DND-41 (cell line): ENCODE measurements around the gene SH3RF3.

ENCODE experiments used
- ATAC-seq: fragments of 200-7000 bp; cut with Tn5 transposase; 3 replicates; pipeline ENCODE4 v1.9.1; 2021; ENCODE audit warnings: low read depth; ENCODE audit not compliant: insufficient read depth
- DNase-seq: peaks from one replicate; pipeline ENCODE4 v3.0.0-alpha.2; 2020
- H2AFZ ChIP-seq: 2 replicates; pipeline ENCODE4 v1.6.0; 2012; ENCODE audit warnings: low read depth, low read length
- H3K27ac ChIP-seq: 2 replicates; pipeline ENCODE4 v1.5.1; 2012; ENCODE audit warnings: low read length, inconsistent platforms
- H3K27me3 ChIP-seq: fragments of 200-600 bp; sonication (generic); 2 replicates; pipeline ENCODE4 v1.6.0; 2012; ENCODE audit warnings: low read length, mild to moderate bottlenecking, inconsistent platforms; ENCODE audit not compliant: insufficient read depth, poor library complexity
- H3K36me3 ChIP-seq: 2 replicates; pipeline ENCODE4 v1.5.1; 2012; ENCODE audit warnings: low read length, inconsistent platforms; ENCODE audit not compliant: insufficient read depth
- H3K4me1 ChIP-seq: 2 replicates; pipeline ENCODE4 v1.5.1; 2012; ENCODE audit warnings: mild to moderate bottlenecking, low read length; ENCODE audit not compliant: insufficient read depth
- H3K4me2 ChIP-seq: 2 replicates; pipeline ENCODE4 v1.6.0; 2012; ENCODE audit warnings: mild to moderate bottlenecking, moderate library complexity, low read length, inconsistent platforms; ENCODE audit not compliant: insufficient read depth
- H3K4me3 ChIP-seq, 2 experiments: fragments of 200-600 bp in 1 of 2; shearing (Covaris generic) in 1 of 2; 2 replicates each; pipeline ENCODE4 v1.5.1; 2012 to 2016; ENCODE audit warnings: inconsistent platforms in 2 of 2, low read length in 2 of 2, mild to moderate bottlenecking in 2 of 2, low read depth in 1 of 2, moderate library complexity in 1 of 2
- H3K79me2 ChIP-seq: 2 replicates; pipeline ENCODE4 v1.6.0; 2012; ENCODE audit warnings: low read length, inconsistent platforms; ENCODE audit not compliant: insufficient read depth
- H3K9ac ChIP-seq: 2 replicates; pipeline ENCODE4 v1.6.0; 2012; ENCODE audit warnings: low read depth, mild to moderate bottlenecking, inconsistent platforms, low read length, moderate library complexity
- H3K9me3 ChIP-seq: 2 replicates; pipeline ENCODE4 v1.5.1; 2012; ENCODE audit warnings: low read length, moderate library complexity, mild to moderate bottlenecking, inconsistent platforms; ENCODE audit not compliant: insufficient read depth, severe bottlenecking
- H4K20me1 ChIP-seq: 2 replicates; pipeline ENCODE4 v1.6.0; 2012; ENCODE audit warnings: low read length; ENCODE audit not compliant: insufficient read depth
- CTCF ChIP-seq: IDR thresholded peaks from 2 replicates; pipeline ENCODE4 v1.5.1; 2012; ENCODE audit warnings: borderline replicate concordance, low read length, moderate library complexity, mild to moderate bottlenecking; ENCODE audit not compliant: poor library complexity, severe bottlenecking; ENCODE audit errors: extremely low read depth
- EZH2 ChIP-seq: IDR thresholded peaks from 3 replicates; pipeline ENCODE4 v1.6.1; 2012; ENCODE audit warnings: borderline replicate concordance, low read depth, mild to moderate bottlenecking, moderate library complexity, low read length, inconsistent platforms; ENCODE audit not compliant: severe bottlenecking

SH3RF3 gene

DNA sequence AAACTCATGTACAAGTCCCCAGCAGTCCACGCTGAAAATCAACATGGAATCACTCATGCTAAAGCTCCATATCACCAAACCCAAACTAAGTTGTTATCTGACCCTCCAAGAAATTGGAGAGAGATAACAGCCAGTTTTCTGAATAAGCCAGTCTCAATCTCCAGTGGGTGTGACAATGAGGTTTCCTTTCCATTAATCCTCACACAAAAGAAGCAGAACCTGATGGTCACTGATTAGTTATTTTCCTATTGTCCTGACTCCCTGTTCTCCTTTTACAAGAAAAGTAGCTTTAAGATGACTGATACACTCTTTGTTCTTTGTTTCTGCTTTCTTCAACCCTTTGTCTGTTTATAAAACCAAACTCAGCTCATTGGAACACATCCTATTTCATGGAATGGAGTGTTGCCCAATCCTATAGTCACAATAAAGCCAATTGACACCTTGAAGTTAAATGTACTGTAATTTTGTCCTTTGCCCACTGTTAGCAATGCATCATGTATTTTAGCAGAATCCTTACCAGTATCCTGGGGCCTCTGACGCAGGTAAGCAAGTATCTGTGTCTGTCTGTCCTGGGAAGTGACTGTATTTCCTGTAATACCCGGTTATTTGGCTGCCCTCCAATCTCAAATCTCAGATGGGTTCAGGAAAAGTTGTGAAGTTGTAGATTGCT lies 30.6 kb upstream of the SH3RF3 start:
- DNase-seq, result no peak
- Histone ChIP-seq H3K4me3 (no peak overlapping the region), H3K4me1 (no peaks in the 10 kb centered on the region), H3K9ac (no peak overlapping the region), H3K36me3 (no peaks in the 10 kb centered on the region), H3K27ac (no peak overlapping the region), H3K4me2 (no peak overlapping the region), H4K20me1 (no peaks in the 10 kb centered on the region), H2AFZ (no peak overlapping the region), H3K27me3 (peaks cover 7% of the 10 kb centered on the region), H3K79me2 (no peaks in the 10 kb centered on the region), H3K9me3 (peaks cover 3% of the 10 kb centered on the region)
- no peak for TF ChIP-seq EZH2
- no peak for TF ChIP-seq CTCF
- ATAC-seq, result no peak

- Histone ChIP-seq H3K79me2 (no peaks in the 10 kb centered on the region), H3K27me3 (peaks cover 7% of the 10 kb centered on the region), H3K9me3 (peaks cover 3% of the 10 kb centered on the region), H3K9ac (no peak overlapping the region), H3K27ac (no peak overlapping the region), H2AFZ (no peak overlapping the region), H3K4me1 (no peaks in the 10 kb centered on the region), H3K4me2 (no peak overlapping the region), H3K4me3 (no peak overlapping the region), H4K20me1 (no peaks in the 10 kb centered on the region), H3K36me3 (no peaks in the 10 kb centered on the region)
- no peak for ATAC-seq
- TF ChIP-seq EZH2 (no peak), CTCF (no peak)
- DNase-seq, result no peak
Measured at GRCh38 chr2:109098921-109099273, 30.1 kb upstream of the SH3RF3 start.

- peaks cover 6% of the 10 kb centered on the region for H3K27me3 ChIP-seq
- no peak overlapping the region for H3K4me3 ChIP-seq
- H3K9me3 ChIP-seq, result no peaks in the 10 kb centered on the region
- H4K20me1 ChIP-seq, result no peaks in the 10 kb centered on the region
- no peaks in the 10 kb centered on the region for H3K36me3 ChIP-seq
- DNase-seq (peak; percentile 30), ATAC-seq (peak; percentile 79)
- H3K79me2 ChIP-seq, result no peaks in the 10 kb centered on the region
- no peak overlapping the region for H3K4me2 ChIP-seq
- H2AFZ ChIP-seq, result no peak overlapping the region
- H3K27ac ChIP-seq, result no peak overlapping the region
- no peaks in the 10 kb centered on the region for H3K4me1 ChIP-seq
- H3K9ac ChIP-seq, result no peak overlapping the region
- no peak for TF ChIP-seq EZH2
- peak; percentile 33 for TF ChIP-seq CTCF
Measured at GRCh38 chr2:109102588-109103233, 26.3 kb upstream of the SH3RF3 start.
